Measurements from ENCODE around the gene CBFA2T3.

GRCh38 chr16:88913001-88913612 lies 63.9 kb downstream of the CBFA2T3 start:
- TF ChIP-seq, protein P1, sequence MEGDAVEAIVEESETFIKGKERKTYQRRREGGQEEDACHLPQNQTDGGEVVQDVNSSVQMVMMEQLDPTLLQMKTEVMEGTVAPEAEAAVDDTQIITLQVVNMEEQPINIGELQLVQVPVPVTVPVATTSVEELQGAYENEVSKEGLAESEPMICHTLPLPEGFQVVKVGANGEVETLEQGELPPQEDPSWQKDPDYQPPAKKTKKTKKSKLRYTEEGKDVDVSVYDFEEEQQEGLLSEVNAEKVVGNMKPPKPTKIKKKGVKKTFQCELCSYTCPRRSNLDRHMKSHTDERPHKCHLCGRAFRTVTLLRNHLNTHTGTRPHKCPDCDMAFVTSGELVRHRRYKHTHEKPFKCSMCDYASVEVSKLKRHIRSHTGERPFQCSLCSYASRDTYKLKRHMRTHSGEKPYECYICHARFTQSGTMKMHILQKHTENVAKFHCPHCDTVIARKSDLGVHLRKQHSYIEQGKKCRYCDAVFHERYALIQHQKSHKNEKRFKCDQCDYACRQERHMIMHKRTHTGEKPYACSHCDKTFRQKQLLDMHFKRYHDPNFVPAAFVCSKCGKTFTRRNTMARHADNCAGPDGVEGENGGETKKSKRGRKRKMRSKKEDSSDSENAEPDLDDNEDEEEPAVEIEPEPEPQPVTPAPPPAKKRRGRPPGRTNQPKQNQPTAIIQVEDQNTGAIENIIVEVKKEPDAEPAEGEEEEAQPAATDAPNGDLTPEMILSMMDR (conservative IDR thresholded peaks at IDR 0.05; ENCODE audit: low read length) = no peak
- no peak for TF ChIP-seq EZH2phosphoT487 (IDR thresholded peaks at IDR 0.05; ENCODE audit: borderline replicate concordance)

All from Loucy (cell line).